Left lung (tissue), 10 donors: Measurements from ENCODE around the gene EIF2AK3. TPM values are rescaled to one million over a fixed set of nuclear protein-coding genes. Genes with fewer than 3 reads are reported as not detected.
"Not testable (repeated sequence)": the region's sequence is repeated elsewhere in the genome, so short reads cannot be mapped to it uniquely, and the experiment has no call there.

Source experiments
- ATAC-seq: fragments of 200-7000 bp; cut with Tn5 transposase; one replicate; pipeline ENCODE4 v1.9.1; 2020; ENCODE audit warnings: moderate library complexity
- DNase-seq, 4 donors: peaks; one replicate each; pipeline ENCODE4 v3.0.0-alpha.2; 2013 to 2020
- H3K27ac ChIP-seq, 2 donors: fragments of 200-600 bp; sonication (generic) in 1 of 2; one replicate each; pipeline versions ENCODE4 v1.5.0 to v1.8.0; 2020 to 2021
- H3K27me3 ChIP-seq, 2 donors: fragments of 200-600 bp; sonication (generic) in 1 of 2; one replicate each; pipeline versions ENCODE4 v1.5.0 to v1.8.0; 2020 to 2021
- H3K36me3 ChIP-seq, 2 donors: fragments of 200-600 bp; sonication (generic) in 1 of 2; one replicate each; pipeline versions ENCODE4 v1.5.0 to v1.8.0; 2020 to 2021
- H3K4me1 ChIP-seq, 2 donors: fragments of 200-600 bp; one replicate each; pipeline ENCODE4 v1.8.0; 2021
- H3K4me3 ChIP-seq, 2 donors: fragments of 200-600 bp; sonication (generic) in 1 of 2; one replicate each; pipeline versions ENCODE4 v1.5.0 to v1.8.0; 2020 to 2021; ENCODE audit warnings: mild to moderate bottlenecking in 1 of 2
- H3K9me3 ChIP-seq, 2 donors: fragments of 200-600 bp; sonication (generic) in 1 of 2; one replicate each; pipeline versions ENCODE4 v1.5.0 to v1.8.0; 2020 to 2021
- CTCF ChIP-seq, 2 donors: fragments of 200-600 bp; sonication (generic) in 1 of 2; IDR thresholded peaks; one replicate each; pipeline versions ENCODE4 v1.5.0 to v1.8.0; 2021; ENCODE audit warnings: antibody characterized with exemption in 2 of 2
- intact Hi-C, 2 donors: fragments of 100-400 bp; cut with DNase I; formaldehyde crosslinking; loops; one replicate each; pipeline versions ENCODE4 v1.11.2 to v1.14.2; 2022
- polyA plus RNA-seq, 6 donors: library from polyadenylated mRNA; unstranded; fragments of 120-200 nt; gene quantifications; one replicate each; pipeline ENCODE4 v1.2.1, GENCODE V29; 2013; ENCODE audit not compliant: insufficient read length in 6 of 6
- total RNA-seq, 2 donors: library from RNA; stranded (reverse); fragmentation: NEBNext Ultra II Directional; extraction: Animal tissue kit (Norgen Biotek cat#: 25700); gene quantifications; one replicate each; pipeline ENCODE4 v1.2.1, GENCODE V29; 2021
- donor health status: DM: no; HTN: yes; CAD: no.
- donor health status: DM: no; HTN: no; CAD: no.

Gene EIF2AK3
- total and polyA plus RNA-seq, 8 donors: 23.5 to 31.2 (median 28.1) TPM

- Histone ChIP-seq H3K27me3 (no peaks in the 10 kb centered on the region), H3K4me3 (no peak overlapping the region), H3K27ac (no peak overlapping the region), H3K9me3 (no peaks in the 10 kb centered on the region), H3K4me1 (no peaks in the 10 kb centered on the region), H3K36me3 (no peaks in the 10 kb centered on the region)
- ATAC-seq (no peak), DNase-seq (no peak)
- intact Hi-C loops: no loop called here
- no peak for TF ChIP-seq CTCF (IDR thresholded peaks at IDR 0.05)
Measured at GRCh38 chr2:88651646-88652045, 24.4 kb upstream of the EIF2AK3 start.

- DNase-seq, H3K27ac ChIP-seq, H3K4me3 ChIP-seq, H3K9me3 ChIP-seq, H3K4me1 ChIP-seq, H3K36me3 ChIP-seq, H3K27me3 ChIP-seq, intact Hi-C loops, ATAC-seq: not testable (repeated sequence)
Measured at GRCh38 chr2:88645291-88645882, 18.1 kb upstream of the EIF2AK3 start.

- Histone ChIP-seq H3K9me3 (peaks cover 0 to 7% of the 10 kb centered on the region in 2 donors), H3K27me3 (no peaks in the 10 kb centered on the region), H3K4me1 (no peaks in the 10 kb centered on the region), H3K4me3 (no peak overlapping the region), H3K27ac (no peak overlapping the region), H3K36me3 (no peaks in the 10 kb centered on the region)
- no peak for TF ChIP-seq CTCF (IDR thresholded peaks at IDR 0.05)
- intact Hi-C loops: no loop called here
- DNase-seq (no peak), ATAC-seq (no peak)
Measured at GRCh38 chr2:88642278-88642677, 15.0 kb upstream of the EIF2AK3 start.

- no peaks in the 10 kb centered on the region for H3K36me3 ChIP-seq
- H3K27me3 ChIP-seq: no peaks in the 10 kb centered on the region
- H3K4me1 ChIP-seq: no peaks in the 10 kb centered on the region
- peaks cover 0 to 7% of the 10 kb centered on the region in 2 donors for H3K9me3 ChIP-seq
- H3K27ac ChIP-seq: no peak overlapping the region
- DNase-seq (no peak), ATAC-seq (no peak)
- TF ChIP-seq CTCF (IDR thresholded peaks at IDR 0.05): no peak
- intact Hi-C loops: no loop called here
- H3K4me3 ChIP-seq: no peak overlapping the region
Measured at GRCh38 chr2:88641330-88641729, 14.1 kb upstream of the EIF2AK3 start.

GRCh38 chr2:88639865-88640264, 12.6 kb upstream of the EIF2AK3 start:
- intact Hi-C loops: no loop called here
- Histone ChIP-seq H3K9me3 (peaks cover 0 to 7% of the 10 kb centered on the region in 2 donors), H3K27ac (no peak overlapping the region), H3K36me3 (no peaks in the 10 kb centered on the region), H3K27me3 (no peaks in the 10 kb centered on the region), H3K4me1 (no peaks in the 10 kb centered on the region), H3K4me3 (no peak overlapping the region)
- ATAC-seq (no peak), DNase-seq (no peak)
- no peak for TF ChIP-seq CTCF (IDR thresholded peaks at IDR 0.05)

GRCh38 chr2:88638743-88639142, 11.5 kb upstream of the EIF2AK3 start:
- no peak for DNase-seq
- TF ChIP-seq CTCF (IDR thresholded peaks at IDR 0.05): no peak
- H3K36me3 ChIP-seq: no peaks in the 10 kb centered on the region
- no peaks in the 10 kb centered on the region for H3K4me1 ChIP-seq
- H3K27ac ChIP-seq: no peak overlapping the region
- no peaks in the 10 kb centered on the region for H3K27me3 ChIP-seq
- ATAC-seq: no peak
- H3K9me3 ChIP-seq: peaks cover 0 to 7% of the 10 kb centered on the region in 2 donors
- no peak overlapping the region for H3K4me3 ChIP-seq
- intact Hi-C loops: no loop called here
